Measurements from ENCODE around the gene GPRIN1.

GPRIN1 gene

DNA sequence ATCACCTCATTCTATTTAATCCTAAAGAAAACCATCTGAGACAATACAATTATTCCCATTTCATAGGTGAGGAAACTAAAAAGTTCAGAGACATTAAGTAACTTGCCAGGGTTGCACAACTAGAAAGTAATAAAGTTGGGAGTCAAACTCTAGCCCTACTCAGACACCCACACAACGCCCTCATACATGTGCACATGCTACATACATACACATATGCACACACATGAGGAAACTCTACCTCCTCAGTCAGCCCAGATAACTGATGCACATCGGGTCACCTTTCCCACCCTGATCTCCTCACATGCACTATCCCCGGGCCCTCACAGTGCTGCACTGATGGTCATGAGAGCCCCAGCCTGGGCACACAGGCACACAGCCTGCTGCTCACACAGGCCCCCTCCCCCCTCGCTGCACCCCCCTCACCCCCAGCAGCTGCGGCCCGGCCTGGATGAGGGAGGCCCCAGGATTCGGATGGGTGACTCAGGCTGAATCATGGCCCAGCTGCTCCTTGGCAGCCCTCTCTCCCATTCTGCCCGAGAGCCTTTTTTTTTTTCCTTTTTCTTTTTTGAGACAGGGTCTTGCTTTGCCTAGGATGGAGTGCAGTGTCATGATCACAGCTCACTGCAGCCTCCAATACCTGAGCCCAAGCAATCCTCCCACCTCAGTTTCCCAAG lies 5.0 kb upstream of the GPRIN1 start:
- TF ChIP-seq, protein P1, sequence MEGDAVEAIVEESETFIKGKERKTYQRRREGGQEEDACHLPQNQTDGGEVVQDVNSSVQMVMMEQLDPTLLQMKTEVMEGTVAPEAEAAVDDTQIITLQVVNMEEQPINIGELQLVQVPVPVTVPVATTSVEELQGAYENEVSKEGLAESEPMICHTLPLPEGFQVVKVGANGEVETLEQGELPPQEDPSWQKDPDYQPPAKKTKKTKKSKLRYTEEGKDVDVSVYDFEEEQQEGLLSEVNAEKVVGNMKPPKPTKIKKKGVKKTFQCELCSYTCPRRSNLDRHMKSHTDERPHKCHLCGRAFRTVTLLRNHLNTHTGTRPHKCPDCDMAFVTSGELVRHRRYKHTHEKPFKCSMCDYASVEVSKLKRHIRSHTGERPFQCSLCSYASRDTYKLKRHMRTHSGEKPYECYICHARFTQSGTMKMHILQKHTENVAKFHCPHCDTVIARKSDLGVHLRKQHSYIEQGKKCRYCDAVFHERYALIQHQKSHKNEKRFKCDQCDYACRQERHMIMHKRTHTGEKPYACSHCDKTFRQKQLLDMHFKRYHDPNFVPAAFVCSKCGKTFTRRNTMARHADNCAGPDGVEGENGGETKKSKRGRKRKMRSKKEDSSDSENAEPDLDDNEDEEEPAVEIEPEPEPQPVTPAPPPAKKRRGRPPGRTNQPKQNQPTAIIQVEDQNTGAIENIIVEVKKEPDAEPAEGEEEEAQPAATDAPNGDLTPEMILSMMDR (IDR thresholded peaks at IDR 0.05; ENCODE audit: poor library complexity, severe bottlenecking) = no peak
- peak; percentile 86 for DNase-seq (ENCODE audit: low spot score)
- peak; percentile 68 for ATAC-seq (ENCODE audit: low read depth)
- peaks cover 8% of the 10 kb centered on the region for H3K4me1 ChIP-seq (ENCODE audit: insufficient read depth, poor library complexity, severe bottlenecking)
- peaks cover 10% of the 10 kb centered on the region for H3K27me3 ChIP-seq (ENCODE audit: insufficient read depth, poor library complexity, severe bottlenecking)
- H3K9me3 ChIP-seq (ENCODE audit: severe bottlenecking) = no peaks in the 10 kb centered on the region
- no peak overlapping the region for H3K4me3 ChIP-seq (ENCODE audit: severe bottlenecking)
- no peak overlapping the region for H3K27ac ChIP-seq (ENCODE audit: poor library complexity, severe bottlenecking)
- no peaks in the 10 kb centered on the region for H3K36me3 ChIP-seq (ENCODE audit: low read depth)

DNA sequence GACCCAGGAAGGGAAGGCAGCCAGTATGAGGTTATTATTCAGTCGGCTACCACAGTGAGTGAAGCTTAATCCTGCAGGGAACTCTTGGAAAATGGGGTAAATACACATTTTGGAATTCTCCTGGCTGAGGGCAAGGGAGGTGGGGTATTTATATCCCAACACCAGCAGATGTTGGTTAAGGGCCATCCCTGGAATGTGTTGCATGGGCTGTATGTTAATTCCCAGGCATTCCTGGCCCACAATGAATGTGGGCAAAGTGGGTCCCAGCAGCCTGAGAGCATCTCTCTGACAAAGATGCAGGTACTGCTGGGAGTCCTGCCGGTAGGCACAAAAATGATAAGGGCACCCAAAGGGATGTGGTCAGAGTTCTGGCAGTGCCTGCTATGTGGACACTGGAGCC lies 2.9 kb upstream of the GPRIN1 start:
- Histone ChIP-seq H3K27me3 (ENCODE audit: insufficient read depth, poor library complexity, severe bottlenecking) (peaks cover 3% of the 10 kb centered on the region), H3K4me3 (ENCODE audit: severe bottlenecking) (no peak overlapping the region), H3K4me1 (ENCODE audit: insufficient read depth, poor library complexity, severe bottlenecking) (peaks cover 8% of the 10 kb centered on the region), H3K27ac (ENCODE audit: poor library complexity, severe bottlenecking) (no peak overlapping the region), H3K36me3 (ENCODE audit: low read depth) (no peaks in the 10 kb centered on the region), H3K9me3 (ENCODE audit: severe bottlenecking) (no peaks in the 10 kb centered on the region)
- ATAC-seq (ENCODE audit: low read depth) = no peak
- no peak for DNase-seq (ENCODE audit: low spot score)
- TF ChIP-seq, protein P1 (IDR thresholded peaks at IDR 0.05; ENCODE audit: poor library complexity, severe bottlenecking) = no peak

DNA sequence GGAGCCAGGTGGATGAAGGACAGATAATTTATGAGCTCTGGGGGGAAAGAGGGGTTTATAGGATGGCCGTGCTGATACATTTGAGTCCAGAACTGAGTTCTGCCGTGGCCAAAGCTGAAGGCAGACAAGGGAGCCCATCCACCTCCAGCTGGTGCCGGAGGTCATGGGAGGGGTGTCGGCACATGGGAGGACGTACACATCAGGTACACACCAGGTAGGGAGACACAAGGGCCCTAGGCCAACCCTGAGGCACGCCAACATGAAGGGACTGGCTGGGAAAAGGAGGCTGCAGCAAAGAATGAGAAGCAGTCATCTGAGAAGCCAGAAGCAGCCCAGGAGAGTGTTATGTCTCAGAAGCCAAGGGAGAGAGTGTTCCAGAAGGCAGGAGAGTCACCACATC lies 2.1 kb upstream of the GPRIN1 start:
- no peak for DNase-seq (ENCODE audit: low spot score)
- Histone ChIP-seq H3K27me3 (ENCODE audit: insufficient read depth, poor library complexity, severe bottlenecking) (peaks cover 3% of the 10 kb centered on the region), H3K4me3 (ENCODE audit: severe bottlenecking) (no peak overlapping the region), H3K9me3 (ENCODE audit: severe bottlenecking) (no peaks in the 10 kb centered on the region), H3K4me1 (ENCODE audit: insufficient read depth, poor library complexity, severe bottlenecking) (peaks cover 8% of the 10 kb centered on the region), H3K36me3 (ENCODE audit: low read depth) (no peaks in the 10 kb centered on the region), H3K27ac (ENCODE audit: poor library complexity, severe bottlenecking) (no peak overlapping the region)
- no peak for ATAC-seq (ENCODE audit: low read depth)
- TF ChIP-seq, protein P1 (IDR thresholded peaks at IDR 0.05; ENCODE audit: poor library complexity, severe bottlenecking) = no peak

DNA sequence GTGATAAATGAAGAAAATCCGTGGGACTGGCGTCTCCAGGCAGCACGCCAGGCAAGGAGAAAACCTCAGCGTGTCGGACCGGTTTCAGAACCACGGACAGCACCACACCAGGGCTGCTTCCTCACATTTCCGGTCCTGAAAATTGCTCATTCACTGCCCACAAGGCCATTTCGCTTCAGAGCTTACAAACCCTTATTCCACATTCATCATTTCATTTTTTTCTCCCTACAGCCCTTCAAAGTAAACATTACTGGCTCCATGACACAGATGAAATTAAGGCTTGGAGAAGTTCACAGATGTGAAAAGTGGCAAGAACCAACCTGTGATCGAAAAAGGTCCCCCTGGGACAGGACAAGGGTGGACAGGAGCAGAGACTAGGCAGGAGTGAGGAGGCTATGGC lies 1.5 kb upstream of the GPRIN1 start:
- H3K9me3 ChIP-seq (ENCODE audit: severe bottlenecking) = no peaks in the 10 kb centered on the region
- H3K27me3 ChIP-seq (ENCODE audit: insufficient read depth, poor library complexity, severe bottlenecking) = peaks cover 3% of the 10 kb centered on the region
- ATAC-seq (ENCODE audit: low read depth) (no peak), DNase-seq (ENCODE audit: low spot score) (peak; percentile 87)
- no peaks in the 10 kb centered on the region for H3K36me3 ChIP-seq (ENCODE audit: low read depth)
- no peak overlapping the region for H3K27ac ChIP-seq (ENCODE audit: poor library complexity, severe bottlenecking)
- TF ChIP-seq, protein P1 (IDR thresholded peaks at IDR 0.05; ENCODE audit: poor library complexity, severe bottlenecking) = no peak
- peaks cover 8% of the 10 kb centered on the region for H3K4me1 ChIP-seq (ENCODE audit: insufficient read depth, poor library complexity, severe bottlenecking)
- H3K4me3 ChIP-seq (ENCODE audit: severe bottlenecking) = no peak overlapping the region

DNA sequence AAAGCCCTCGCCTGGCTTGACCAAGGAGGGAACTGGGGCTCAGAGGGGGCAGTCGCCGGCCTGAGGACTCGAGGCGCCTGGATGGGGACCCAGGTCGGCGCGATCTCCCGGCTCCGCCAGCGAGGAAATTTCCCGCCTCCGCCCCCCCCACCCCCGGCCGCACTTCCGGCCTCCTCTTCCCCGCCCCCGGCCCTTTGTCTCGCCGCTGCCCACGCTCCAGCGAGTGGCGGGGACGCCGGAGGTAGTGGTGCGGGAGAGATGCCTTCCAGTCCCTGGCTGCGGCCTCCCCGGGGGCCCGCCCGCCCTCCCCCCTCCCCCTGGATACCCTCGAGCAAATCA lies 448 bp upstream of the GPRIN1 start:
- peak overlapping the region; percentile 98 for H3K4me3 ChIP-seq (ENCODE audit: severe bottlenecking)
- no peak for DNase-seq (ENCODE audit: low spot score)
- ATAC-seq (ENCODE audit: low read depth) = no peak
- H3K4me1 ChIP-seq (ENCODE audit: insufficient read depth, poor library complexity, severe bottlenecking) = peaks cover 8% of the 10 kb centered on the region
- no peaks in the 10 kb centered on the region for H3K36me3 ChIP-seq (ENCODE audit: low read depth)
- no peaks in the 10 kb centered on the region for H3K9me3 ChIP-seq (ENCODE audit: severe bottlenecking)
- H3K27ac ChIP-seq (ENCODE audit: poor library complexity, severe bottlenecking) = peak overlapping the region; percentile 26
- TF ChIP-seq, protein P1 (IDR thresholded peaks at IDR 0.05; ENCODE audit: poor library complexity, severe bottlenecking) = no peak
- peaks cover 3% of the 10 kb centered on the region for H3K27me3 ChIP-seq (ENCODE audit: insufficient read depth, poor library complexity, severe bottlenecking)

Measured in RWPE2 (cell line).